SK-N-SH (cell line): ENCODE results near the gene SPRED2. TPM values are rescaled to one million over a fixed set of nuclear protein-coding genes. Genes with fewer than 3 reads are reported as not detected.
A peak's percentile ranks its signal among the peaks of the same experiment; 100 is the strongest.

Experiments used
- CTCF ChIA-PET: fragments of 300-600, 350-600 bp; formaldehyde crosslinking; extraction: SDS; loops from one replicate; lab custom pipeline; 2021; lab: Yijun Ruan, JAX
- POLR2A ChIA-PET: fragments of 350-600 bp; sonication (Branson Sonifier 250); formaldehyde crosslinking; extraction: SDS; loops from one replicate; lab custom pipeline; 2020; ENCODE audit warnings: antibody characterized with exemption, inconsistent platforms; lab: Yijun Ruan, JAX
- DNase-seq: peaks from one replicate; pipeline ENCODE4 v3.0.0; 2012
- H2AFZ ChIP-seq: fragments of 200-600 bp; sonication (generic); 2 replicates; pipeline ENCODE4 v1.8.1; 2016; ENCODE audit warnings: antibody characterized with exemption, mild to moderate bottlenecking, low read depth
- H3F3A ChIP-seq: fragments of 200-600 bp; sonication (generic); replicated peaks from 2 replicates; pipeline ENCODE3; 2016; ENCODE audit warnings: antibody characterized with exemption, mild to moderate bottlenecking; ENCODE audit not compliant: insufficient read depth
- H3K27ac ChIP-seq, 2 experiments: fragments of 200-500 bp in 1 of 2; fragments of 200-600 bp in 1 of 2; sonication (Bioruptor generic) in 1 of 2; sonication (generic), shearing (Covaris generic) in 1 of 2; 2 replicates each; pipeline versions ENCODE4 v1.5.1 to v1.6.1; 2014 to 2016; ENCODE audit warnings: low read depth in 2 of 2, inconsistent platforms in 1 of 2, low read length in 1 of 2, mild to moderate bottlenecking in 1 of 2, mixed read lengths in 1 of 2
- H3K27me3 ChIP-seq: fragments of 200-600 bp; sonication (generic), shearing (Covaris generic); 2 replicates; pipeline ENCODE4 v1.6.1; 2016; ENCODE audit warnings: mixed run types; ENCODE audit not compliant: insufficient read depth
- H3K36me3 ChIP-seq, 2 experiments: fragments of 200-500 bp in 1 of 2; fragments of 200-600 bp in 1 of 2; sonication (Bioruptor generic) in 1 of 2; sonication (generic) in 1 of 2; replicated peaks in 1 of 2; 2 replicates each; pipeline versions ENCODE3 to v1.5.1; 2014 to 2016; ENCODE audit warnings: low read length in 1 of 2, mild to moderate bottlenecking in 1 of 2; ENCODE audit not compliant: insufficient read depth in 2 of 2, control insufficient read depth in 1 of 2
- H3K4me1 ChIP-seq, 2 experiments: fragments of 200-500 bp in 1 of 2; fragments of 200-600 bp in 1 of 2; sonication (Bioruptor generic) in 1 of 2; sonication (generic), shearing (Covaris generic) in 1 of 2; 2 replicates each; pipeline versions ENCODE4 v1.5.1 to v1.6.1; 2014 to 2016; ENCODE audit warnings: low read depth in 1 of 2, low read length in 1 of 2, mixed run types in 1 of 2; ENCODE audit not compliant: insufficient read depth in 2 of 2, control insufficient read depth in 1 of 2
- H3K4me2 ChIP-seq: fragments of 200-600 bp; sonication (generic), shearing (Covaris generic); 2 replicates; pipeline ENCODE4 v1.6.1; 2017; ENCODE audit warnings: mixed run types
- H3K4me3 ChIP-seq, 2 experiments: fragments of 200-500 bp in 1 of 2; fragments of 200-600 bp in 1 of 2; sonication (Bioruptor generic) in 1 of 2; sonication (generic), shearing (Covaris generic) in 1 of 2; 2 replicates each; pipeline versions ENCODE4 v1.5.1 to v1.8.1; 2014 to 2016; ENCODE audit warnings: low read depth in 2 of 2, inconsistent platforms in 1 of 2, low read length in 1 of 2, mild to moderate bottlenecking in 1 of 2, mixed read lengths in 1 of 2, moderate library complexity in 1 of 2
- H3K79me2 ChIP-seq: fragments of 200-600 bp; sonication (generic); 2 replicates; pipeline ENCODE4 v1.8.1; 2017; ENCODE audit warnings: mild to moderate bottlenecking; ENCODE audit not compliant: insufficient read depth
- H3K9ac ChIP-seq: fragments of 200-600 bp; sonication (generic); 2 replicates; pipeline ENCODE4 v1.6.1; 2017; ENCODE audit warnings: mixed run types
- H3K9me2 ChIP-seq: fragments of 200-600 bp; sonication (generic); 2 replicates; pipeline ENCODE4 v1.6.1; 2017; ENCODE audit warnings: mixed run types
- H3K9me3 ChIP-seq: fragments of 200-600 bp; sonication (generic); 2 replicates; pipeline ENCODE4 v1.6.1; 2017; ENCODE audit warnings: mixed run types, mild to moderate bottlenecking, moderate library complexity
- H4K20me1 ChIP-seq: fragments of 200-600 bp; sonication (generic); 2 replicates; pipeline ENCODE4 v1.6.1; 2017; ENCODE audit warnings: mild to moderate bottlenecking, mixed run types; ENCODE audit not compliant: insufficient read depth
- CHD2 ChIP-seq: fragments of 150-350 bp; IDR thresholded peaks from 2 replicates; pipeline ENCODE4 v1.6.1; 2018; ENCODE audit warnings: low read length; ENCODE audit not compliant: partially characterized antibody
- CTCF ChIP-seq: fragments of 200-600 bp; sonication (generic); IDR thresholded peaks from 2 replicates; pipeline ENCODE4 v1.6.1; 2017; ENCODE audit warnings: antibody characterized with exemption, mild to moderate bottlenecking, moderate library complexity
- ELF1 ChIP-seq: IDR thresholded peaks from 2 replicates; pipeline ENCODE4 v1.4.0; 2012
- EP300 ChIP-seq, 2 experiments: IDR thresholded peaks; 2 replicates each; pipeline versions ENCODE4 v1.4.0 to v1.6.1; 2012; ENCODE audit warnings: borderline replicate concordance in 1 of 2, low read depth in 1 of 2, low read length in 1 of 2
- GABPA ChIP-seq: IDR thresholded peaks from 2 replicates; pipeline ENCODE4 v1.4.0; 2012; ENCODE audit warnings: low read depth, mild to moderate bottlenecking
- GATA2 ChIP-seq: sonication (generic); formaldehyde crosslinking; IDR thresholded peaks from 2 replicates; pipeline ENCODE4 v1.5.0; 2020; ENCODE audit warnings: mild to moderate bottlenecking, missing genetic modification reagents
- JUND ChIP-seq: IDR thresholded peaks from 2 replicates; pipeline ENCODE4 v1.4.0; 2012
- RAD21 ChIP-seq: IDR thresholded peaks from 2 replicates; pipeline ENCODE4 v1.6.1; 2012; ENCODE audit warnings: mild to moderate bottlenecking, low read length
- RFX5 ChIP-seq: IDR thresholded peaks from 2 replicates; pipeline ENCODE4 v1.6.1; 2012; ENCODE audit warnings: mild to moderate bottlenecking, improper control_type of control experiment, low read length
- RXRA ChIP-seq: IDR thresholded peaks from 2 replicates; pipeline ENCODE4 v1.4.0; 2012; ENCODE audit warnings: low read depth, mild to moderate bottlenecking, borderline replicate concordance
- SMC3 ChIP-seq: IDR thresholded peaks from 2 replicates; pipeline ENCODE4 v1.6.1; 2012; ENCODE audit warnings: low read depth, low read length, improper control_type of control experiment
- TAF1 ChIP-seq: IDR thresholded peaks from 2 replicates; pipeline ENCODE4 v1.6.1; 2012; ENCODE audit warnings: low read depth, mild to moderate bottlenecking, low read length, moderate library complexity, borderline replicate concordance
- TCF12 ChIP-seq: IDR thresholded peaks from 2 replicates; pipeline ENCODE4 v1.4.0; 2012
- USF1 ChIP-seq: IDR thresholded peaks from 2 replicates; pipeline ENCODE4 v1.4.0; 2012; ENCODE audit warnings: low read depth, borderline replicate concordance
- YY1 ChIP-seq: IDR thresholded peaks from 2 replicates; pipeline ENCODE4 v1.4.0; 2012; ENCODE audit warnings: low read depth, mild to moderate bottlenecking
- WGBS: methylation state at CpG from one replicate; pipeline ENCODE4 v1.1.6; 2017; ENCODE audit warnings: low lambda C conversion rate; 5-methylcytosine and 5-hydroxymethylcytosine counted together
- polyA plus RNA-seq, 3 experiments: library from polyadenylated mRNA; depleted of rRNA; stranded (reverse); fragments of >200 nt; gene quantifications; 2 replicates each; pipeline ENCODE4 v1.2.3, GENCODE V29; 2012

SPRED2 gene
- polyA plus RNA-seq, 1 of the 3 experiments (the other 2 are of a cell fraction), result 21.9 TPM

GRCh38 chr2:65264821-65265670 lies 167.4 kb downstream of the SPRED2 start:
- POLR2A ChIA-PET, result interaction anchor here (0.7 kb wide), 1 partner anchor 97 kb away, joined by 3 read pairs; no protein-coding TSS in a partner anchor
- peak overlapping the region; percentile 55 to 65; a peak in 2 of 4 replicates for H3K27ac ChIP-seq
- H4K20me1 ChIP-seq, result peaks cover 55% of the 10 kb centered on the region
- 30% methylated on average over 8 of the region's 8 CpGs for WGBS
- H3K4me3 ChIP-seq, result no peak overlapping the region; a peak in 1 of 4 replicates
- H3K36me3 ChIP-seq, result peaks cover 47 to 70% of the 10 kb centered on the region in 2 experiments
- DNase-seq, result peak; percentile 53
- CTCF ChIA-PET, result interaction anchor here (0.5 to 4.1 kb wide), 39 partner anchors 8 to 1042 kb away, joined by 3 to 30 read pairs (median 5); partner anchors contain the start of gene SPRED2
- H3K4me1 ChIP-seq, result peaks cover 2 to 33% of the 10 kb centered on the region in 2 experiments; a peak in 3 of 4 replicates
- TF ChIP-seq GABPA (0 out of 2 replicates have a peak, but pooled peaks have one; percentile 10), GATA2 (CRISPR knock-in tag) (no peak), EP300 (IDR thresholded peaks at IDR 0.05; ENCODE audit: borderline replicate concordance in 1 of 2, low read depth in 1 of 2, low read length in 1 of 2) (no peak), CTCF (peak; percentile 82), RFX5 (no peak), RAD21 (peak; percentile 92), YY1 (no peak), SMC3 (peak; percentile 89), USF1 (no peak), JUND (no peak), TAF1 (no peak), CHD2 (peak; percentile 22), RXRA (no peak), TCF12 (no peak)
- no peak overlapping the region for H3K4me2 ChIP-seq
- peaks cover 89% of the 10 kb centered on the region for H3K79me2 ChIP-seq
- H3K9me2 ChIP-seq, result no peaks in the 10 kb centered on the region
- no peak overlapping the region for H2AFZ ChIP-seq
- no peaks in the 10 kb centered on the region for H3K27me3 ChIP-seq
- H3F3A ChIP-seq, result peaks cover 52% of the 10 kb centered on the region
- H3K9ac ChIP-seq, result no peak overlapping the region
- no peaks in the 10 kb centered on the region for H3K9me3 ChIP-seq

GRCh38 chr2:65263986-65264385 lies 168.4 kb downstream of the SPRED2 start:
- no peak for DNase-seq
- H3K36me3 ChIP-seq, result peaks cover 42 to 71% of the 10 kb centered on the region in 2 experiments
- H3K79me2 ChIP-seq, result peaks cover 92% of the 10 kb centered on the region
- H3K9me2 ChIP-seq, result no peaks in the 10 kb centered on the region
- 91% methylated on average over 7 of the region's 7 CpGs for WGBS
- H3K9ac ChIP-seq, result no peak overlapping the region
- H3F3A ChIP-seq, result peaks cover 61% of the 10 kb centered on the region
- no peak overlapping the region for H3K4me2 ChIP-seq
- H3K4me1 ChIP-seq, result peaks cover 2 to 35% of the 10 kb centered on the region in 2 experiments; a peak in 3 of 4 replicates
- H3K4me3 ChIP-seq, result no peak overlapping the region
- peak overlapping the region in 1 of 2 experiments; percentile 65; a peak in 1 of 4 replicates for H3K27ac ChIP-seq
- ChIA-PET CTCF (interaction anchor here (0.7 to 4.1 kb wide), 12 partner anchors 12 to 676 kb away, joined by 3 to 30 read pairs (median 8); no protein-coding TSS in a partner anchor), POLR2A (no interaction called here)
- no peak for TF ChIP-seq ELF1
- no peaks in the 10 kb centered on the region for H3K27me3 ChIP-seq
- H4K20me1 ChIP-seq, result peaks cover 62% of the 10 kb centered on the region
- H3K9me3 ChIP-seq, result no peaks in the 10 kb centered on the region
- no peak overlapping the region for H2AFZ ChIP-seq
